ENCODE measurements around the gene RAB11FIP3. TPM values are rescaled to one million over a fixed set of nuclear protein-coding genes. Genes with fewer than 3 reads are reported as not detected.

Gene RAB11FIP3
- total and polyA plus RNA-seq, 3 experiments from 2014 or later, result 4.4 to 32.8 (median 30.0) TPM

DNA sequence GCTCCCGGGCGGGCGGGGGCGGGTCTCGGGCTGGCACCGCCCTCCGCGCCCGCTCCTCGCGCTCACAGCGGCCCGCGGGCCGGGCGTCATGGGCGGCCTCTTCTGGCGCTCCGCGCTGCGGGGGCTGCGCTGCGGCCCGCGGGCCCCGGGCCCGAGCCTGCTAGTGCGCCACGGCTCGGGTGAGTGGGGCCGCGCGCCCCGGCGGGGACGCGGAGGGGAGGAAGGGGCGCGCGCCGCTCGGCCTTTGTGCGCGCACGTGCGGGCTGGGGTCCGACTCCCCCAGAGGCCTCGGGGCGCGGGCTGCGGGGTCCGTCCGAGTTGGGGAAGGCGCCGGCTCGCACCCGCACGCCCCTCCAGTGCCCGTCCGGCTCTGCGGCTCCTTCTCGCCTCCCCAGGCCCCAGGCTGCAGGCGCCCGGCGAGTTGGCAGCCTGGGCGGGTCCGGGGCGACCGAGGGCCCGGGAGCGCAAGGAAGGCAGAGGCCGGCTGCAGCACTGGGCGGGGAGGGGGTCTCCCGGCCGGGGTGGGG, 28.3 kb upstream of the RAB11FIP3 start, which contains the start of gene NME4:
NME4 (plus strand) TSS at position 65 of the 527 bp plus-strand sequence; CDS start at position 89, 24 bp downstream.
- peak within 1 kb of the TSS; percentile 39 for H3K4me3 ChIP-seq (ENCODE audit: low read length)
- H3K4me3 Mint-ChIP-seq, result peak within 1 kb of the TSS; percentile 85 to 95 (median 88)
- CTCF ChIA-PET, result no interaction called here

DNA sequence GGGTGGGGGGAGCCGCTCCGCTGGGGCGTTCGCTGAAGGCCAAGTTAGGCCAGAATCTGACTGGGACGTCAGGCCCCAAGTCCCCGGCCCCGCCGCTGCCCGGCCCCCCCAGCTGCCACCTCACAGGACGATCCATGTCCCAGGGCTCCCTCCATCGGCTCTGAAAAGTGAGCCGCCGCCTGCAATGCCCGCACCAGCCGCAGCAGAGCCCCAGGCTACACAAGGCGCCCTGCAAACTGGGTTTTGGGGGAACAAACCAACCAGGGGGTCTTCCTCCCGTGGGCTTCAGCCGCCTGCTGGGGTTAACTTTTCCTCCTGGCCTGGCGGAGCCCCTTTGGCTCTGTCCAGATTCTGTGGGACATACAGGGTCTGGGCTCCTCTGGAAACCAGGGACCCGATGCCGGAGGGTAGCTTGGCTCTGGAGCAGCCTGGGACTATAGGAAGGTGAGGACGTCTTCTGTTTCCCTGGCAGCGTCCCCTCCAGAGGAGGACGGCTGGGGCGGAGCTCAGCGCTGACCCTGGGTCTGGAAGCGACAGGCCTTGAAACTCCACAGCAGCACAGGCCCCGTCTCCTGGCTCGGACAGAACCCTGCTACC, 27.6 kb upstream of the RAB11FIP3 start:
- no peaks in the 10 kb centered on the region for H3K27me3 ChIP-seq (ENCODE audit: insufficient read depth, low read length, poor library complexity, severe bottlenecking)
- Mint-ChIP-seq H3K36me3 (peaks cover 0 to 2% (median 0%) of the 10 kb centered on the region in 3 donors), H3K27ac (peak overlapping the region in 4 of 8 donors; percentile 63 to 90 (median 80)), H3K4me1 (peaks cover 17 to 32% (median 18%) of the 10 kb centered on the region in 3 donors), H3K4me3 (peak overlapping the region; percentile 36 to 87 (median 75)), H3K9me3 (no peaks in the 10 kb centered on the region), H3K27me3 (peaks cover 3 to 6% of the 10 kb centered on the region in 2 donors)
- H3K36me3 ChIP-seq (ENCODE audit: insufficient read depth, low read length), result no peaks in the 10 kb centered on the region
- H3K4me1 ChIP-seq (ENCODE audit: insufficient read depth, low read length), result peaks cover 21% of the 10 kb centered on the region
- H3K27ac ChIP-seq (ENCODE audit: low read depth, low read length), result peak overlapping the region; percentile 64
- peak in 2 of 5 donors; percentile 29 to 60 for DNase-seq
- CTCF ChIA-PET, result no interaction called here
- POLR2A ChIA-PET, result interaction anchor here (1.2 kb wide), 1 partner anchor 15 kb away, joined by 4 read pairs; no protein-coding TSS in a partner anchor
- H3K4me3 ChIP-seq (ENCODE audit: low read length), result no peak overlapping the region
- H3K9me3 ChIP-seq (ENCODE audit: low read length), result no peaks in the 10 kb centered on the region

More for the DNA sequence above, 28.3 kb upstream of the RAB11FIP3 start, which contains the start of gene NME4:
- Histone ChIP-seq H3K27ac (ENCODE audit: low read depth, low read length) (peak within 1 kb of the TSS; percentile 70), H3K27me3 (ENCODE audit: insufficient read depth, low read length, poor library complexity, severe bottlenecking) (no peaks in the 10 kb centered on the region), H3K9me3 (ENCODE audit: low read length) (no peaks in the 10 kb centered on the region), H3K4me1 (ENCODE audit: insufficient read depth, low read length) (peaks cover 19% of the 10 kb centered on the region), H3K36me3 (ENCODE audit: insufficient read depth, low read length) (no peaks in the 10 kb centered on the region)
- peaks cover 22 to 39% (median 23%) of the 10 kb centered on the region in 3 donors for H3K4me1 Mint-ChIP-seq
- H3K27ac Mint-ChIP-seq, result peak within 1 kb of the TSS; percentile 70 to 97 (median 88)
- POLR2A ChIA-PET, result interaction anchor here (1.2 kb wide), 1 partner anchor 15 kb away, joined by 4 read pairs; no protein-coding TSS in a partner anchor
- H3K36me3 Mint-ChIP-seq, result peaks cover 0 to 2% (median 0%) of the 10 kb centered on the region in 3 donors
- peaks cover 3 to 6% of the 10 kb centered on the region in 2 donors for H3K27me3 Mint-ChIP-seq
- H3K9me3 Mint-ChIP-seq, result peaks cover 0 to under 1% (median 0%) of the 10 kb centered on the region in 5 donors
- DNase-seq, result peak in 1 of 5 donors; percentile 32

DNA sequence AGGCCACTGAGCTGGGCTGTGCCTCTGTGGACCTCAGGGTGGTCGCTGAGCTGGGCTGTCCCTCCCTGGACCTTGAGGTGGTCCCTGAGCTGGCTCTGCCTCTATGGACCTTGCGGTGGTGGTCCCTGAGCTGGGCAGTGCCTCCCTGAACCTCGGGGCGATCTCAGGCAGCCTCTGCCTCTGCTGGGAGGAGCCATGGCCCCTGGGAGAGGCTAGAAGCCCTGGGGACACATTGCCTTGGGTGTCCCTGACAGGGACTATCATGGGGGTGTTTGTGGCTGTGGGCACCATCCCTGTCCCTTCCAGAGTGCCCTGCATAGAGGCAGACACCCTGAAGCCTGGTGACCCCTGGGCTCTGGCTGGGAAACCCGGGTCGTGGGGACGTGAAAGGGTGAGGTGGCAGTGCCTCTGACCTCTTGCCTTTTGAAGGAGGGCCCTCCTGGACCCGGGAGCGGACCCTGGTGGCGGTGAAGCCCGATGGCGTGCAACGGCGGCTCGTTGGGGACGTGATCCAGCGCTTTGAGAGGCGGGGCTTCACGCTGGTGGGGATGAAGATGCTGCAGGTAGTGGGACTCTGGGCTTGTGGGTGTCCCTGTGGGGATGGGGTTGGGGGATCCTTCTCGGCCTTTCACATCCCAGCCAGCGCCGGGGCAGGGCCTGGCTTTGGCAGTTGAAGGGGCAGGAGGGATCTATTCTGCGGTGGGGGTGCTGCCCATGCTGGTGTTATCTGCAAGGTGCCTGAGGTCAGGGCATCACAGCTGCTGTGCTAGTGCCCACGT, 26.7 kb upstream of the RAB11FIP3 start:
- Histone ChIP-seq H3K36me3 (ENCODE audit: insufficient read depth, low read length) (no peaks in the 10 kb centered on the region), H3K9me3 (ENCODE audit: low read length) (no peaks in the 10 kb centered on the region), H3K4me1 (ENCODE audit: insufficient read depth, low read length) (peaks cover 21% of the 10 kb centered on the region), H3K4me3 (ENCODE audit: low read length) (no peak overlapping the region), H3K27ac (ENCODE audit: low read depth, low read length) (peak overlapping the region; percentile 64), H3K27me3 (ENCODE audit: insufficient read depth, low read length, poor library complexity, severe bottlenecking) (no peaks in the 10 kb centered on the region)
- Mint-ChIP-seq H3K36me3 (peaks cover 0 to 2% (median 0%) of the 10 kb centered on the region in 3 donors), H3K27me3 (peaks cover 3 to 6% of the 10 kb centered on the region in 2 donors), H3K4me3 (peak overlapping the region; percentile 59 to 89 (median 79)), H3K4me1 (peaks cover 16 to 32% (median 18%) of the 10 kb centered on the region in 3 donors), H3K9me3 (no peaks in the 10 kb centered on the region), H3K27ac (peak overlapping the region in 5 of 8 donors; percentile 63 to 90 (median 88))
- ChIA-PET POLR2A (interaction anchor here (1.2 kb wide), 1 partner anchor 16 kb away, joined by 4 read pairs; no protein-coding TSS in a partner anchor), CTCF (interaction anchor here (0.7 kb wide), 1 partner anchor 281 kb away, joined by 3 read pairs; no protein-coding TSS in a partner anchor)
- DNase-seq, result no peak

DNA sequence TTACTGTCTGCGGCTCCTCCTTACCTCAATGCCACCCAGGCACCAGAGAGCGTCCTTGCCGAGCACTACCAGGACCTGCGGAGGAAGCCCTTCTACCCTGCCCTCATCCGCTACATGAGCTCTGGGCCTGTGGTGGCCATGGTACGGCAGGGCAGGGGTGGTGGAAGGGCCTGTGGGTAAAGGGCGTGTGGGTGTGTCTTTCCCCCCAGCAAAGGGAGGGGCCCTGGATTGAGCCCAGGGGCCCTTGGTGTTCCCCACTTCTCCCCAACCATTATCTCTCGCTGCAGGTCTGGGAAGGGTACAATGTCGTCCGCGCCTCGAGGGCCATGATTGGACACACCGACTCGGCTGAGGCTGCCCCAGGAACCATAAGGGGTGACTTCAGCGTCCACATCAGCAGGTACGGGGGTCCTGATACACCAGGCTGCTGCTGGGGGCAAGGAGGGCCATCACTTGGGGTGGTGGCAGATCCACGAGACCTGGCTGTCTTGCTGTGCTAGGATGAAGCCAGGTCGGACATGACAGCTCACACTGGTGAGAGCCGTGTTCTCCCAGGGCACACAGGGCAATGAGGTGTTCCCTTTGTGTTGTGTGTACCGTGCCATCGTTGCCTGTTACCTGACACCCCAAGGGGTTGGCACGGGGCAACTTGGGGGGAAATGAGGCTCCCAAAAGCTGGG, 26.0 kb upstream of the RAB11FIP3 start:
- peaks cover 3 to 6% of the 10 kb centered on the region in 2 donors for H3K27me3 Mint-ChIP-seq
- CTCF ChIA-PET, result no interaction called here
- peaks cover 21% of the 10 kb centered on the region for H3K4me1 ChIP-seq (ENCODE audit: insufficient read depth, low read length)

DNA sequence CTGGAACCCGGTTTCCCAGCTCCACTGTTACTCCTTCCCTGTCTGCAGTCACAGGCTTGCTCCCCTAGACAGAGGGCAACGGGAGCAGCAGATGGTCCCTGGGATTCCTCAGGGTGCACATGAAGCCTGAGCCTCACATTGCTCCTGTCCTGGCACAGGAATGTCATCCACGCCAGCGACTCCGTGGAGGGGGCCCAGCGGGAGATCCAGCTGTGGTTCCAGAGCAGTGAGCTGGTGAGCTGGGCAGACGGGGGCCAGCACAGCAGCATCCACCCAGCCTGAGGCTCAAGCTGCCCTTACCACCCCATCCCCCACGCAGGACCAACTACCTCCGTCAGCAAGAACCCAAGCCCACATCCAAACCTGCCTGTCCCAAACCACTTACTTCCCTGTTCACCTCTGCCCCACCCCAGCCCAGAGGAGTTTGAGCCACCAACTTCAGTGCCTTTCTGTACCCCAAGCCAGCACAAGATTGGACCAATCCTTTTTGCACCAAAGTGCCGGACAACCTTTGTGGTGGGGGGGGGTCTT, 25.3 kb upstream of the RAB11FIP3 start:
- peak overlapping the region; percentile 74 for H3K4me3 ChIP-seq (ENCODE audit: low read length)
- DNase-seq, result no peak

More for the DNA sequence above, 26.0 kb upstream of the RAB11FIP3 start:
- Histone ChIP-seq H3K27ac (ENCODE audit: low read depth, low read length) (peak overlapping the region; percentile 75), H3K36me3 (ENCODE audit: insufficient read depth, low read length) (no peaks in the 10 kb centered on the region), H3K4me3 (ENCODE audit: low read length) (no peak overlapping the region), H3K27me3 (ENCODE audit: insufficient read depth, low read length, poor library complexity, severe bottlenecking) (no peaks in the 10 kb centered on the region), H3K9me3 (ENCODE audit: low read length) (no peaks in the 10 kb centered on the region)
- H3K27ac Mint-ChIP-seq, result peak overlapping the region in 4 of 8 donors; percentile 6 to 88 (median 74)
- H3K36me3 Mint-ChIP-seq, result peaks cover 0 to 2% (median 0%) of the 10 kb centered on the region in 3 donors
- POLR2A ChIA-PET, result no interaction called here
- DNase-seq, result no peak
- H3K9me3 Mint-ChIP-seq, result no peaks in the 10 kb centered on the region
- peaks cover 16 to 32% (median 18%) of the 10 kb centered on the region in 3 donors for H3K4me1 Mint-ChIP-seq
- H3K4me3 Mint-ChIP-seq, result peak overlapping the region; percentile 14 to 89 (median 82)

DNA sequence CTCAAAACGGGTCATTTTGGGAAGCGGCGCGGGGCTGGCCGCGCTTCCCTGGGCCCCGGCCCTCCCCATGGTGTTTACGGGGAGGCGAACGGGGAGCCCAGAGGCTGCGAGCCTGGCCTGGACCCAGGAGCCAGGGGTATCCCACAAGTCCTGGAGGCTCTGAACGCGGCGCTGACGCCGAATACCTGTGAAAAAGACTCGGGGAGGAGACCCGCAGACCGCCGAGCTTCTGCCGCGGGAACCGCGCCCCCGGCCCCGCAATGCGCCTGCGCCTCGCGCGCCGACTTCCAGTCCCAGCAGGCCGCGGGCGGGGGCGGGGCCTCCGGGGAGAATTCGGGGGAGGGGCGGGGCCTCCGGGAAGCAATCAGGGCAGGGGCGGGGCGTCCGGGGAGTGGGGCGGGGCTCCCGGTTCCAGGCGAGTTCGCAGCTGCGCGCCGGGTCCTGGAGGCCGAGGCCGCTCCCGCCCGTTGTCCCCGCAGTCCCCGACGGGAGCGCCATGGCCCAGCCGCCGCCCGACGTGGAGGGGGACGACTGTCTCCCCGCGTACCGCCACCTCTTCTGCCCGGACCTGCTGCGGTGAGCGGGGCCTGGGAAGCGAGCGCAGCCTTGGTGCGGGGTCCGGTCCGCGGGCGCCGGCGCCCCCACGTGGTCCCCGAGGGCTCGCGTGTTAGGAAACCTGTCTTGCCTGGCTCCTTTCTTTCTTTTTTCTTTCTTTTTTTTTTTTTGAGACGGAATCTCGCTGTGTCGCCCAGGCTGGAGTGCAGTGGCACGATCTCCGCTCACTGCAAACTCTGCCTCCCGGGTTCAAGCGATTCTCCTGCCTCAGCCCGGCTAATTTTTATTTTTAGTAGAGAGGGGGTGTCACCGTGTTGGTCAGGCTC, 23.7 kb upstream of the RAB11FIP3 start, which contains the start of gene DECR2:
DECR2 (plus strand) TSS at position 418 of the 881 bp plus-strand sequence; CDS start at position 497, 79 bp downstream.
- no peaks in the 10 kb centered on the region for H3K9me3 ChIP-seq (ENCODE audit: low read length)
- Mint-ChIP-seq H3K27me3 (peaks cover 1% of the 10 kb centered on the region in 2 donors), H3K27ac (peak within 1 kb of the TSS; percentile 79 to 99 (median 92)), H3K4me3 (peak within 1 kb of the TSS; percentile 82 to 90 (median 88)), H3K4me1 (peaks cover 9 to 23% (median 10%) of the 10 kb centered on the region in 3 donors), H3K9me3 (no peaks in the 10 kb centered on the region), H3K36me3 (peaks cover 0 to 2% (median 0%) of the 10 kb centered on the region in 3 donors)
- H3K4me1 ChIP-seq (ENCODE audit: insufficient read depth, low read length), result peaks cover 14% of the 10 kb centered on the region
- CTCF ChIA-PET, result interaction anchor here (0.6 to 2.1 kb wide), 12 partner anchors 9 to 336 kb away, joined by 3 to 11 read pairs (median 4); partner anchors contain the start of genes FAM234A and PGAP6
- peak within 1 kb of the TSS; percentile 74 for H3K4me3 ChIP-seq (ENCODE audit: low read length)
- no peaks in the 10 kb centered on the region for H3K36me3 ChIP-seq (ENCODE audit: insufficient read depth, low read length)
- H3K27ac ChIP-seq (ENCODE audit: low read depth, low read length), result peak within 1 kb of the TSS; percentile 75
- no peaks in the 10 kb centered on the region for H3K27me3 ChIP-seq (ENCODE audit: insufficient read depth, low read length, poor library complexity, severe bottlenecking)
- DNase-seq, result peak; percentile 93 to 100 (median 97)
- POLR2A ChIA-PET, result interaction anchor here (0.6 to 1.7 kb wide), 8 partner anchors 19 to 406 kb away, joined by 3 to 9 read pairs (median 4); partner anchors contain the start of genes AXIN1, FAM234A, METTL26 and MRPL28

More for the DNA sequence above, 25.3 kb upstream of the RAB11FIP3 start:
- Mint-ChIP-seq H3K4me1 (peaks cover 16 to 32% (median 18%) of the 10 kb centered on the region in 3 donors), H3K9me3 (no peaks in the 10 kb centered on the region), H3K27me3 (peaks cover 3 to 6% of the 10 kb centered on the region in 2 donors), H3K27ac (peak overlapping the region in 7 of 8 donors; percentile 79 to 99 (median 92)), H3K4me3 (peak overlapping the region; percentile 82 to 90 (median 88)), H3K36me3 (peaks cover 0 to 2% (median 0%) of the 10 kb centered on the region in 3 donors)
- Histone ChIP-seq H3K27ac (ENCODE audit: low read depth, low read length) (peak overlapping the region; percentile 75), H3K27me3 (ENCODE audit: insufficient read depth, low read length, poor library complexity, severe bottlenecking) (no peaks in the 10 kb centered on the region), H3K9me3 (ENCODE audit: low read length) (no peaks in the 10 kb centered on the region), H3K36me3 (ENCODE audit: insufficient read depth, low read length) (no peaks in the 10 kb centered on the region), H3K4me1 (ENCODE audit: insufficient read depth, low read length) (peaks cover 21% of the 10 kb centered on the region)
- POLR2A ChIA-PET, result interaction anchor here (1.7 kb wide), 1 partner anchor 25 kb away, joined by 9 read pairs; the partner anchor contains the start of gene RAB11FIP3
- CTCF ChIA-PET, result interaction anchor here (1.8 to 2.1 kb wide), 2 partner anchors 9 to 17 kb away, joined by 8 to 11 read pairs; partner anchors contain the start of gene PGAP6

Data from CD8-positive, alpha-beta memory T cell (primary cell).